MM.1S (cell line): ENCODE data around the gene PTMS.
A peak's percentile ranks its signal among the peaks of the same experiment; 100 is the strongest.

Experiments used
- DNase-seq: peaks from one replicate; pipeline ENCODE4 v3.0.0-alpha.2; 2015
- H2AFZ ChIP-seq: fragments of 300-600 bp; sonication (generic); 2 replicates; pipeline ENCODE4 v1.6.0; 2016; ENCODE audit warnings: antibody characterized with exemption, low read length
- H3F3A ChIP-seq: fragments of 300-600 bp; sonication (generic); 2 replicates; pipeline ENCODE4 v1.6.1; 2016; ENCODE audit warnings: mild to moderate bottlenecking, antibody characterized with exemption, low read length, moderate library complexity, mixed read lengths; ENCODE audit not compliant: insufficient read depth
- H3K27ac ChIP-seq: fragments of 300-600 bp; sonication (generic); 2 replicates; pipeline ENCODE4 v1.5.1; 2016; ENCODE audit warnings: mild to moderate bottlenecking, low read length
- H3K27me3 ChIP-seq: fragments of 300-600 bp; sonication (generic); replicated peaks from 2 replicates; pipeline ENCODE4 v1.6.0; 2016; ENCODE audit warnings: low read length; ENCODE audit not compliant: insufficient read depth
- H3K36me3 ChIP-seq: fragments of 300-600 bp; sonication (generic); replicated peaks from 2 replicates; pipeline ENCODE4 v1.6.1; 2016; ENCODE audit warnings: mild to moderate bottlenecking, low read length, mixed read lengths; ENCODE audit not compliant: insufficient read depth
- H3K4me1 ChIP-seq: fragments of 300-600 bp; sonication (generic); 2 replicates; pipeline ENCODE4 v1.6.1; 2016; ENCODE audit warnings: low read length, mixed read lengths
- H3K4me2 ChIP-seq: fragments of 300-600 bp; sonication (generic); 2 replicates; pipeline ENCODE4 v1.6.0; 2016; ENCODE audit warnings: low read depth, low read length
- H3K4me3 ChIP-seq: fragments of 300-600 bp; sonication (generic); 2 replicates; pipeline ENCODE4 v1.5.1; 2016; ENCODE audit warnings: low read length, mixed read lengths
- H3K79me2 ChIP-seq: fragments of 300-600 bp; sonication (generic); 2 replicates; pipeline ENCODE4 v1.6.1; 2016; ENCODE audit warnings: mixed run types, low read length, mixed read lengths
- H3K9ac ChIP-seq: fragments of 300-600 bp; sonication (generic); 2 replicates; pipeline ENCODE4 v1.6.1; 2016; ENCODE audit warnings: low read length, mixed read lengths
- H3K9me2 ChIP-seq: fragments of 300-600 bp; sonication (generic); replicated peaks from 2 replicates; pipeline ENCODE4 v1.6.1; 2016; ENCODE audit warnings: mild to moderate bottlenecking, low read length, mixed read lengths; ENCODE audit not compliant: insufficient read depth
- H3K9me3 ChIP-seq: fragments of 300-600 bp; sonication (generic); replicated peaks from 2 replicates; pipeline ENCODE4 v1.6.1; 2016; ENCODE audit warnings: mild to moderate bottlenecking, low read length, mixed read lengths; ENCODE audit not compliant: insufficient read depth
- H4K20me1 ChIP-seq: fragments of 300-600 bp; sonication (generic); 2 replicates; pipeline ENCODE4 v1.6.1; 2016; ENCODE audit warnings: mild to moderate bottlenecking, low read length, moderate library complexity, mixed read lengths; ENCODE audit not compliant: insufficient read depth
- EZH2 ChIP-seq: fragments of 300-600 bp; sonication (generic); optimal IDR thresholded peaks from 2 replicates; pipeline ENCODE3; 2017; ENCODE audit warnings: low read depth, mild to moderate bottlenecking, antibody characterized with exemption, low read length, mixed read lengths
- EZH2phosphoT487 ChIP-seq: fragments of 300-600 bp; sonication (generic); IDR thresholded peaks from 2 replicates; pipeline ENCODE4 v1.6.1; 2018; ENCODE audit warnings: antibody characterized with exemption, low read length
- TF ChIP-seq, protein P1 (sequence below): fragments of 300-600 bp; sonication (generic); IDR thresholded peaks from 2 replicates; pipeline ENCODE4 v1.5.1; 2016; ENCODE audit warnings: antibody characterized with exemption, low read length, mixed read lengths

Gene PTMS

DNA sequence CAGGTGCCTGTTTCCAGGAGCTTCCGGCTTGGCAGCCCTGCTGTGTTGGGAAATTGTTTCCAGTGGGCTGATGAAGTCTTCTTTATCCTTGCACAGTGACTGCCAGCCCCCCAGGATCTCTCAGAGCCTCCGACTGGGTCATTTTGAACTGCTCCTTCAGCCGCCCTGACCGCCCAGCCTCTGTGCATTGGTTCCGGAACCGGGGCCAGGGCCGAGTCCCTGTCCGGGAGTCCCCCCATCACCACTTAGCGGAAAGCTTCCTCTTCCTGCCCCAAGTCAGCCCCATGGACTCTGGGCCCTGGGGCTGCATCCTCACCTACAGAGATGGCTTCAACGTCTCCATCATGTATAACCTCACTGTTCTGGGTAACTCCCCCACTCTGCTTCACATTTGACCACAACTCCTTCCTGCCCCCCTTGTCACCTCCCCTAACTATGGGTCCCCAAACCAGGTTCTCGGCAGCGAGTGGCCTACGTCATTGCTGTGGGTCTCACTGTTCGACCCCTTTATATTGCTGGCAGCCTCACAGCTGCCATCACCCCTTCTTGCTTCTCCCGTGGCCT is 8.4 kb downstream of the PTMS start:
- H3K9me3 ChIP-seq = no peaks in the 10 kb centered on the region
- peaks cover 11% of the 10 kb centered on the region; the same call in 1 of the 2 replicates for H3K27me3 ChIP-seq
- no peak overlapping the region for H3K4me2 ChIP-seq
- peaks cover 13% of the 10 kb centered on the region for H3K4me1 ChIP-seq
- no peaks in the 10 kb centered on the region for H4K20me1 ChIP-seq
- 0 out of 2 replicates have a peak, but pooled peaks cover 5% of the 10 kb centered on the region for H3F3A ChIP-seq
- no peak overlapping the region for H3K27ac ChIP-seq
- H2AFZ ChIP-seq = no peak overlapping the region
- no peaks in the 10 kb centered on the region for H3K79me2 ChIP-seq
- H3K36me3 ChIP-seq = no peaks in the 10 kb centered on the region
- TF ChIP-seq, protein P1, sequence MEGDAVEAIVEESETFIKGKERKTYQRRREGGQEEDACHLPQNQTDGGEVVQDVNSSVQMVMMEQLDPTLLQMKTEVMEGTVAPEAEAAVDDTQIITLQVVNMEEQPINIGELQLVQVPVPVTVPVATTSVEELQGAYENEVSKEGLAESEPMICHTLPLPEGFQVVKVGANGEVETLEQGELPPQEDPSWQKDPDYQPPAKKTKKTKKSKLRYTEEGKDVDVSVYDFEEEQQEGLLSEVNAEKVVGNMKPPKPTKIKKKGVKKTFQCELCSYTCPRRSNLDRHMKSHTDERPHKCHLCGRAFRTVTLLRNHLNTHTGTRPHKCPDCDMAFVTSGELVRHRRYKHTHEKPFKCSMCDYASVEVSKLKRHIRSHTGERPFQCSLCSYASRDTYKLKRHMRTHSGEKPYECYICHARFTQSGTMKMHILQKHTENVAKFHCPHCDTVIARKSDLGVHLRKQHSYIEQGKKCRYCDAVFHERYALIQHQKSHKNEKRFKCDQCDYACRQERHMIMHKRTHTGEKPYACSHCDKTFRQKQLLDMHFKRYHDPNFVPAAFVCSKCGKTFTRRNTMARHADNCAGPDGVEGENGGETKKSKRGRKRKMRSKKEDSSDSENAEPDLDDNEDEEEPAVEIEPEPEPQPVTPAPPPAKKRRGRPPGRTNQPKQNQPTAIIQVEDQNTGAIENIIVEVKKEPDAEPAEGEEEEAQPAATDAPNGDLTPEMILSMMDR = no peak
- no peak overlapping the region for H3K4me3 ChIP-seq
- H3K9ac ChIP-seq = no peak overlapping the region
- no peaks in the 10 kb centered on the region for H3K9me2 ChIP-seq
- no peak for DNase-seq

DNA sequence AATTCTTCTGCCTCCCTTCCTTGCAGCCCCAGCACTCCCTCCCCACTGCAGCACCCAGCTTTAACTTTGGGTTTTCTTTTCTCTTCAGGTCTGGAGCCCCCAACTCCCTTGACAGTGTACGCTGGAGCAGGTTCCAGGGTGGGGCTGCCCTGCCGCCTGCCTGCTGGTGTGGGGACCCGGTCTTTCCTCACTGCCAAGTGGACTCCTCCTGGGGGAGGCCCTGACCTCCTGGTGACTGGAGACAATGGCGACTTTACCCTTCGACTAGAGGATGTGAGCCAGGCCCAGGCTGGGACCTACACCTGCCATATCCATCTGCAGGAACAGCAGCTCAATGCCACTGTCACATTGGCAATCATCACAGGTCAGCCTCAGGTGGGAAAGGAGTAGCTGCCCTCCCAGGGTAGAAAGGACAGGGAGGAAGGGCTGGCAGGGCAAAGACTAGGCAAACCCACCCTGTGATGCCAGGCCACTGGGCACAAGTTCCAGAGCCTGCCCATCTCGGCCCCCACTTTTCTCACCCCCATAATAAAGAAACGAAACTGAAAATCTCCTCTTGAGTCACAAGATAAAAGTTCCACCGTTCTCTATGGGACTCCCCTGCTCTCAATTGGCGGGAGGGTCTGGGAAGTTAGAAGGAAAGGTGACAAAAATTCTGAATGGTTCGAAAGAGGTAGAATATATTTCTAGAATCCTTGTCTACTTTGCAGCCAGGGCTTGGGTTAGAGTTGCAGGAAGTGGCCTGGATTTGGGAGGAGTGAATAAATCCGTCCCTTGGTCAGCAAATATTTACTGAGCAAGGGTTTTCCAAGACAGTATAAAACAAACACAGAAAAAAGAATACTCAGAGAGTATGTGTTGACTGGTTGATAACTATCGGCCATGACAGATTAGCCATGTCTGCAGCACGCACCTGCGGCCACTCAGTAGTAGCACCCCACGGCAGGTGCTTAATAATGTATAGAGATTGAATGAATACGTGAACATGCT is 9.3 kb downstream of the PTMS start:
- H3K27me3 ChIP-seq = peaks cover 11% of the 10 kb centered on the region; the same call in 1 of the 2 replicates
- H3F3A ChIP-seq = 0 out of 2 replicates have a peak, but pooled peaks cover 5% of the 10 kb centered on the region
- no peaks in the 10 kb centered on the region for H3K36me3 ChIP-seq
- no peaks in the 10 kb centered on the region for H3K79me2 ChIP-seq
- H4K20me1 ChIP-seq = no peaks in the 10 kb centered on the region
- H3K4me1 ChIP-seq = peaks cover 13% of the 10 kb centered on the region
- H3K4me2 ChIP-seq = peak overlapping the region; percentile 39
- DNase-seq = no peak
- no peak overlapping the region for H2AFZ ChIP-seq
- H3K9ac ChIP-seq = no peak overlapping the region
- no peak overlapping the region for H3K4me3 ChIP-seq
- no peak for TF ChIP-seq EZH2phosphoT487
- TF ChIP-seq, protein P1 = no peak
- TF ChIP-seq EZH2 = no peak
- no peaks in the 10 kb centered on the region for H3K9me2 ChIP-seq
- H3K27ac ChIP-seq = no peak overlapping the region
- no peaks in the 10 kb centered on the region for H3K9me3 ChIP-seq

DNA sequence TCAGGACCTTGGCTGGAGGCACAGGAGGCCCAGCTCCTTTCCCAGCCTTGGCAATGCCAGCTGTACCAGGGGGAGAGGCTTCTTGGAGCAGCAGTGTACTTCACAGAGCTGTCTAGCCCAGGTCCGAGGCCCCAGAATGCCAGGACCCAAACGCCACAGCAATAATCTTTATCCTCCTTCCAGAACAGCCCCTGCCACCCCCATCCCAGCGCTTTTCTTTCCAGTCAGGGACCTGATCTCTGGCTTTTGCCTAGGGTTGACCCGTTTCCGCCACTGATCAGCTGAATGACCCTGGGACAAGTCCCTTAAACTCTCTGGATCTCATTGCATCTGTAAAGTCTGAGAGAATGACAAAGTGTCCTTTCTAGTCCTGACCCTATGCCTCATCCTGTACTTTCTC is 11.2 kb downstream of the PTMS start:
- no peaks in the 10 kb centered on the region for H3K9me3 ChIP-seq
- H3K79me2 ChIP-seq = no peaks in the 10 kb centered on the region
- no peaks in the 10 kb centered on the region for H4K20me1 ChIP-seq
- H3K9me2 ChIP-seq = no peaks in the 10 kb centered on the region
- H3K27me3 ChIP-seq = peaks cover 11% of the 10 kb centered on the region; the same call in 1 of the 2 replicates
- no peaks in the 10 kb centered on the region for H3F3A ChIP-seq
- no peak overlapping the region for H3K9ac ChIP-seq
- no peak overlapping the region for H3K4me2 ChIP-seq
- DNase-seq = no peak
- no peaks in the 10 kb centered on the region for H3K36me3 ChIP-seq
- no peak overlapping the region for H3K27ac ChIP-seq
- no peak overlapping the region for H3K4me3 ChIP-seq
- peaks cover 15% of the 10 kb centered on the region for H3K4me1 ChIP-seq
- TF ChIP-seq, protein P1 = no peak
- no peak for TF ChIP-seq EZH2
- no peak for TF ChIP-seq EZH2phosphoT487
- H2AFZ ChIP-seq = no peak overlapping the region
